GM21576 (cell line): Measurements from ENCODE around the gene MTPN.

Experiments used
- ATAC-seq: cut with Tn5 transposase; IDR thresholded peaks from one replicate; pipeline ENCODE4 v1.9.1; 2021; ENCODE audit warnings: mild to moderate bottlenecking, moderate library complexity; ENCODE audit not compliant: unreplicated experiment

The MTPN gene, protein sequence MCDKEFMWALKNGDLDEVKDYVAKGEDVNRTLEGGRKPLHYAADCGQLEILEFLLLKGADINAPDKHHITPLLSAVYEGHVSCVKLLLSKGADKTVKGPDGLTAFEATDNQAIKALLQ

DNA sequence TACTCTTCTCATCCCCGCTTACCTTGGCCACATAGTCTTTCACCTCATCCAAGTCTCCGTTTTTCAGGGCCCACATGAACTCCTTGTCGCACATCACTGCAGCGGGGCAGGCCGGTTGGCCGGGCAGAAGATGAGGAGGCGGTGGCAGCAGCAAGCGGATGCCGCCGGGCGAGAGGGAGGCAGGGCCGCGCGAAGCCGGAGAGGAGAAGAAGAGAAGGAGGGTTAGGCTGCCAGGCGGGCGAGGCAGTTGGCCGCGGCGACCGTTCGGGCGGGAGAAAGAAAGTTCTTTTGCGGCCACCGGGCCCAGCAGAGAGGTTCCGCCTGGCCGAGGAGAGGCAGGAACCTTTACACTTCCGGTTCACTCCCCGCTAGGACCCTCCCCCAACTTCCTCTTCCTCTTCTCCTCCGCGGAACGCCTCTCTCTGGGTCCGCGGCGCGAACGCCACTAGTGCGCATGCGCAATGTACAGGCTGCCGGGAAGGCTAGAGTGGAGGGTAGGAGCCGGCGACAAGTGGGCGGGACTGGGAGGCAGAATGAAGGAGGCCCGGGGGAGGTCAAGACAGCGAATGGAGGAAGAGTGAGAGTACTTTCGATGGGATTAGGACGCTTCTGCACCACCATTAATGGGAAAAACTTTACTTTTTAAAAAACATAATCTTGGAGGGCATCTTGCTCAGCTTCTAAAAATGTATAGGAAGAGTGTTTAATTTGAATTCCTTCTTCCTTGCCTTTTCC, at the start of gene MTPN:
Gene MTPN, minus strand, starts transcription at position 353 of the 735 bp plus-strand sequence. Its CDS starts 259 bp downstream, at position 94.
- peak; percentile 54 for ATAC-seq

DNA sequence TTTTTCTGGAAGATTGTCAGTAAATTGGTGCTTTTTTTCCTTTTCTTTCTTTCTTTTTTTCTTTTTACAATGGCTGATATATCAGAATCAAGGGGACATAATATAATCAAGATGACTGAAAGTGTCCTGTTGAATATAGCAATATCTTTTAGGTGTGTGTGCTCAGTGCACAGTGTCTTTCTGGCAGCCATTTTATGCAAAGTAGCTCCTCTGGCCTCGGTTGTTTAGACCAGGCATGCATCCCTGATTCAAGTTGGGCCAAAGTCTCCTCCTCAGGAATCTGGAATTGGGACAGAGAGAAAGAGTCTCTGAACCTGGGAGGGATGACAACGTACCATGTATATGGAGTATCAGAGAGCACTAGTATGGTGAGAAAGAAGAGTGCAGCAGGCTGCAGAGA, 49.0 kb upstream of the MTPN start:
- no peak for ATAC-seq

DNA sequence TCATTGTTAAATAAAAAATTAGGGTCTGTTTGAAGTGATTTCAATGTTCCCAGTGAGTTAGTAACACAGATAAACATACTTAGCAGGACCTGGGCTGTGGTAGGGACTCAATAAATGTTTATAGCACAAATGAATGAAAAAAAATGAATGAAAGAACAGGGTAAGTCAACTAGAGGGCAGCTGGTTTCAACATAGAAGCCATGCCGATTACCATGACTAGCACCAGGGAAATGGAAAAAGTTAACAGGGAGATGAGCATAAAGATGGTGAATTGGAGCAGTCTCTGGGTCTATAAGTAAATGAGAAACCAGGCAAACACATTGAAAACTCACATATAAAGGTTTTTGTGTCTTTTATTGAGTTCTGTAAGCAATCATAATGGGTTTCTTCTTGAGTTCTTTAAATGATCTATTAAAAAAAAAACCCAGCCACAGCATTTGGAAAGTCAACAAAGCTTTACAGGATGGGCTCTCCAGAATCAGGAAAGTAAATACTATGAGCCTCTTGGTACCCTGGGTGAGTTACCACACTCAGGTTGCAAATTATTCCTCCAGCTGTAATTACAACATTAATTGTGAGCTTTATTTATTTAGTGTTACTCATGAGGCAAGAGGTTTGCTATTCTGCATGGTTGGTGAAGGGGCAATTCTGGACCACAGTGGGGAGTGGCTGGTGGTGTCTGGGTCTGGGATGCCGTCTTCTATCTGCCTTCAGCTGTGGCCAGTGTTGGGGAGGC, 46.1 kb upstream of the MTPN start:
- ATAC-seq: no peak

GRCh38 chr7:136020556-136020955, 43.4 kb upstream of the MTPN start:
- ATAC-seq: no peak

DNA sequence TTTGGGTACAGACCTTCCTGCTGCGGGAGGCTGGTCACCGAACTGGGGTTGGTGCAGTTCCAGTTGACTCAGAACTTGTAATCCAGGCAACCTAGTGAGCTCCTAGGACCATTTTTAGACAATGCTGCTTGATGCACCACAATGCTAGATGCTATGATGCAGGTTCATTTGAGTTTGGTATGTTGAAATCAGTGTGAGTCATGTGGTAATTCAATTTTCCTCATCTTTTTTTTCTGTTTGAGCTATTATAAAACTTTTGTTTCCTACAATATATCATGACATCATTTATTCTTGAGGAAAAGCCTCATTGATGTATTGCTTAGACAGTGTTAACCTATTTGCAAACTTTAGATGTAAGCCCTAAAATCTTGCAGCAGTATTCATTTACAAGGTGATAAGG, 40.9 kb upstream of the MTPN start:
- no peak for ATAC-seq

GRCh38 chr7:136016649-136017395, 39.7 kb upstream of the MTPN start:
- no peak for ATAC-seq

GRCh38 chr7:136015638-136016037, 38.5 kb upstream of the MTPN start:
- no peak for ATAC-seq

- ATAC-seq: no peak
These were observed 37.5 kb upstream of the MTPN start for GRCh38 chr7:136014659-136015058.

DNA sequence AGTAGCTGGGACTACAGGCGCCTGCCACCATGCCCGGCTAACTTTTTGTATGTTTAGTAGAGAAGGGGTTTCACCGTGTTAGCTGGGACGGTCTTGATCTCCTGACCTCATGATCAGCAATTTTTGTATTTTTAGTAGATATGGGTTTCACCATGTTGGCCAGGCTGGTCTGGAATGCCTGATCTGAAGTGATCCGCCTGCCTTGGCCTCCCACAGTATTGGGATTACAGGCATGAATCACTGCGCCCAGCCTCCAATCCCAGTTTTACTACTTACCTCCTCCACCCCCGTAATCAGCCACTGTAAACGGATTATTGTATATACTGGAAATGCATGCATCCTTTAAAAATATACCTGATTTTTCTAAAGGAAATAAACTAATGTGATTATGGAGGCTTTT, 35.1 kb upstream of the MTPN start:
- no peak for ATAC-seq

GRCh38 chr7:136009488-136010079, 32.4 kb upstream of the MTPN start:
- no peak for ATAC-seq

DNA sequence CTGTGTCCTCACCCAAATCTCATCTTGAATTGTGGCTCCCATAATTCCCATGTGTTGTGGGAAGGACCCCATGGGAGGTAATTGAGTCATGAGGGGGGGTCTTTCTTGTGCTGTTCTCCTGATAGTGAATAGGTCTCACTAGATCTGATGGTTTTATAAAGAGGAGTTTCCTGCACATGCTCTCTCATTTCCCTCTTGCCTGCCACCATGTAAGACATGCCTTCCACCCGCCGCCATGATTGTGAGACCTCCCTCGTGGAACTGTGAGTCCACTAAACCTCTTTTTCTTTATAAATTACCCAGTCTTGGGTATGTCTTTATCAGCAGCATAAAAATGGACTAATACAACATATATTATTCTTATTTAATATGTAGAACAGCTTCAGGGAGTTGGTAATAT, 29.0 kb upstream of the MTPN start:
- no peak for ATAC-seq

- ATAC-seq: no peak
These were observed 26.9 kb upstream of the MTPN start for GRCh38 chr7:136004083-136004482.

GRCh38 chr7:136002802-136003201, 25.6 kb upstream of the MTPN start:
- ATAC-seq: no peak

GRCh38 chr7:136000288-136000913, 23.2 kb upstream of the MTPN start:
- ATAC-seq: no peak

GRCh38 chr7:135998081-135998480, 20.9 kb upstream of the MTPN start:
- no peak for ATAC-seq

GRCh38 chr7:135995748-135996147, 18.6 kb upstream of the MTPN start:
- no peak for ATAC-seq

DNA sequence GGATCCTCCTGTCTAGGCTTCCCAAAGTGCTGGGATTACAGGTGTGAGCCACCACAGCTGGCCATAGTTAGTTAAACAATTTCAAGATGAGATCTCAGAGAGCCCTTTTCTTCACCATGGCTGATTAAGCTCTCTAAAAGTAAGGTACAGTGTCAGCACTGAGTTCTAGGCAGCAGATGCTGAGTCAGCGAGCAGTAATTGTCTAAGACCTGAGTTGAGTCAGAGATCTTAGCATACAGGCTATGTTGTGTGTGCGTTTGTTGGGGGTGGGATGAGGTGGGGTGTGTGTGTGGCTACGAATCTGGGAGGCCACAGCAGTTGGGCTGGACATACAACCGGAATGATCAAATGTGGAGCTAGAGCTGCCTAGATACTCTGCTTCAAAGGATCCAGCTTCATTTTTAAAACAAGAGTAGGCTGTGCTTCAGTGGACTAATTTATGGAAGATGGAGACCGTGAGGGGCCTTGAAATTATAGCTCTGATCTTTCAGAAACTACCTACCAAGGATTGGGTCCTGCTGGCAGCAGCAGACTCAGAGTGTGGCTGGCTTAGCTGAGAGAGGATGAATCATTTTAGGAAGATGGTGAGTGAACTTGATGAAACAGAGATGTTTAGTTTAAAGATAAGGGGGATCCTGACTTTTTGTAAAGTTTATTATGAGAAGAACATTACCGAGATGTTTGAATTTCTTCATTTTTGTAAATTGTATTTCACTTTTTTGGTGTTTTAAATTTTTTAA, 17.5 kb upstream of the MTPN start:
- no peak for ATAC-seq

- ATAC-seq: peak; percentile 85
These were observed 16.8 kb upstream of the MTPN start for GRCh38 chr7:135993950-135994349.

DNA sequence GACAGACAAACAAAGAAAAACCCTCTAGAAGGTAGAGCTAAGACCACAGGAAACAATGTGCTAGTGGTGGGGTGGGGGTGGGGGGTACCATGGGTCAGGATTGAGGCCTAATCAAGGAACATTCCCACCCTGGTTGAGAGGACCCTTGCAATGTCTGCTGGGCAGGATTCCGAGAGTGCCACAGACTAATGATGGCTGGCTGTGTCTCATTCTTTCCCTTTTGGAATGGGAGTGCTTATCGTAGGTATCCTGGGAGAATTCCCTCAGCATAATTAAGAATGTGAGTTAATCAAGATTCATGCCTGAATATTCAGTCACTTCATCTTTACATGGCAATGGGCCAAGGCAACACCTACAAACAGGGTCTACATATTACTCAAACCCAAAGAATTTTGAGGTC, 14.7 kb upstream of the MTPN start:
- ATAC-seq: no peak

- ATAC-seq: no peak
These were observed 14.2 kb upstream of the MTPN start for GRCh38 chr7:135991322-135991721.
